Skin epidermis (tissue), 12 donors: Measurements from ENCODE around the gene RAB3C.

Source experiments
- H3K27ac ChIP-seq, 21 experiments: fragments of 200-600 bp; sonication (generic) in 11 of 21; one replicate each; pipeline ENCODE4 v1.5.0; 2020; ENCODE audit warnings: mild to moderate bottlenecking in 3 of 21, inconsistent platforms in 2 of 21, moderate library complexity in 2 of 21
- H3K4me3 ChIP-seq, 7 experiments: fragments of 200-600 bp; sonication (generic) in 2 of 7; one replicate each; pipeline ENCODE4 v1.5.0; 2020; ENCODE audit warnings: inconsistent platforms in 2 of 7, mild to moderate bottlenecking in 2 of 7, moderate library complexity in 1 of 7

RAB3C gene

DNA sequence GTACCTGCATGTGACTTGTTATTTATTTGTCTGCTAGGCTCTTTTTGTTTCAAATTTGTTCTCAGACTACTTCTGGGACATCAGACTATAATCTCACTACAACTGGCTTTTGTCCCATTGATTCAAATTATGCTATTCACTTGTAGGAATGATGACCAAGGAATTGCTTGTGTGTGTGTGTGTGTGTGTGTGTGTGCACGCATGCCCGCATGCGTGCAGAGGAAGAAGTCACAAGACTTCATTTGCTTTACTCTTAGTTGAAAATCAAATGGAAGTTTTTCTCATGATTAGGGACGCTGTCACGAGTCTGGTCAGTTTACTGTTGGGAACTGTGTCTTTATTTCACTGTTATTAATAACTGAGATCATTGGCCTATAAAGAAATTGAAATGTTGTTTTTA, 268.7 kb downstream of the RAB3C start:
- no peak overlapping the region for H3K4me3 ChIP-seq
- H3K27ac ChIP-seq: no peak overlapping the region

DNA sequence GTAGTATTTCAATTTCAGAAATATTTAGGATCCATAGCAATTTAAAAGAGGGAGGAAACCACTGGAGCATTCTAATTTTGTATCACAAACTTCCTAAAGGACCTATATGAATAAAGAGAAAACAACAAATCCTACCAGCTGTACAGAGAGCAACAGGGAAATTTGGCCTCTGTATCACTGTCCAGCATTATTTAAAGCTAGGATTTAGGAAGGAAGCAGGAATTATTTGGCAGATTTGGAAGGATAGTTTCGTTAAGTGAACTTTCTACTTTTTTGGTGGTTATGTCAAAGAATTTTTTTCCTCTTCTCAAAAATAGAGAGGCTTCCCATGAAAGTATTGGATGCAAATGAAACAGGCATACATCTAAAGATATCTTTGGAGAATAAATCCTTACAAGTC, 269.7 kb downstream of the RAB3C start:
- no peak overlapping the region for H3K4me3 ChIP-seq

DNA sequence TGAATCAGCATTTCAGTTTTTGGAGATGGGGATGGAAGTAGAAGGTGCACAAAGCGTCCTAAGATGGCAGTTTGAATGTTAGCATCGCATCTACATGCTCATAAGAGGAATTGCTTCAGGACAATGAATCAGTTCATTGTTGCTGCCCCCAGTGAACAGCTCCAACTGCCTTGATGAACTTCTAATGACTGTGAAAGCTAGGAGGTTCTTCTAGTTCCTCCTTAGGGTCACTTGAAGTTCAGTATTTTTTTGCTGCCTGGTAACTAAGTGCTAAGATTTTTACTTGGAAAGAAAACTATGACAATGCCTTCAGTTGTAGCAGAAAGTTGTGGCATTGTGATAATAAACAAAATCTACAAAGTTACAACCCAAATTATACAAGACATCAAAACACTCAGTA, 271.6 kb downstream of the RAB3C start:
- no peak overlapping the region for H3K4me3 ChIP-seq
- no peak overlapping the region for H3K27ac ChIP-seq

More for the DNA sequence above, 269.7 kb downstream of the RAB3C start:
- H3K27ac ChIP-seq: no peak overlapping the region

DNA sequence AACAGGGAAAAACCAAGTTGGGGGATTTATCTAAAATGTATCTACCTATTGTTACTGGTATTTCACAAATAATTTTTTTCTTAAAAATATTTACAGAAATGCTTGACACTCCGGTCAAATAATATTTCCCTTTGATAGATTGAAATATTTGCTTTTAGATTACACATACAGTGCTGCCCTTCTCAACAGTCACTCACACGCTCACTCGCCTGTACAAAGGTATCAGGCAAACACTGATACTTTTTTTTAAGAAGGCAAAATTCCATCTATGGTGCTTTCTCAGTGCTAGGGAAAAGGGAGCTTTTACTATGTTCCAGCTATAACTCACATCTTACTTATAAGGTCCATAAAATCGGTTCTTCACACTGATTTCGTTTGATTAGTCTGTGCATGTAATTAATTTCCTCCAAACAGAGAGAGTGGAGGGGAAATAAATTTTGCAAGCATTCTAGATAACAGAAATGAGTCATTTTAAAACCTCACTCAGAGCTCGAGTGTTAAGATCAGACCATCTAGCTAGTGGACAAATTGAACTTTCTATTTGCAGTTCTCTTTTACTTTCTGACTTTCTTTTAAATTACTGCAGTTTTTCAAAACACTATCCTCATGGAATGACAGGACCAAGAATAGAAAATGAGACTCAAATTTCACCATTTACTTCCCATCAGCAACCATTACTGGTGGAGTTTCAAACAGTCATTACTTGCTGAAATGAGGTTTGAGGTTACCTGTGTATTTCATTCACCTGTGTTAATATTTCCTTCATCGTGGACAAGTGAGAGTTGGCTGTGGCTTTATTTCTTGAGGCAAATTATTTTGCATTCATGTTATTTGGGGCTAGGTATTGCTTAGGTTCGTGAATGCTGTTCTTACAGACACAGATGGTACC, 273.2 kb downstream of the RAB3C start:
- Histone ChIP-seq H3K4me3 (no peak overlapping the region), H3K27ac (no peak overlapping the region)

DNA sequence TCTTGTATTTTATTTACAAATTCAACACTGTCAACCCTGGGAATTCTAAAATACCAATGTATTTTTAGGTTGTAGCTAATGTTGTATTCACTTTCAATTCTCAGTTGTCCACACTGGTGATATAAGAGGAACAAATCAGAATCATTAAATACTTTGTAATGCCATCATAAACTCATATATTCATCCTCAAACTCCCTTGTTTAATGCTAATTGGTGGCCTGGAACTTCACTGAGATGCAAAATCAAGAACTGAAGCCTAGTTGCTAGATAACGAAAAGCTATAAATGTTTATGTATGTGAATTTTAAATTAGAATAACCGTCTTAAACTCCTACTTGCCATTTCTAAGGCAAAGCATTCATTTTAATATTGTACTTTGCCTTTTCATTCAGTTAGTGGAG, 274.7 kb downstream of the RAB3C start:
- no peak overlapping the region for H3K27ac ChIP-seq

DNA sequence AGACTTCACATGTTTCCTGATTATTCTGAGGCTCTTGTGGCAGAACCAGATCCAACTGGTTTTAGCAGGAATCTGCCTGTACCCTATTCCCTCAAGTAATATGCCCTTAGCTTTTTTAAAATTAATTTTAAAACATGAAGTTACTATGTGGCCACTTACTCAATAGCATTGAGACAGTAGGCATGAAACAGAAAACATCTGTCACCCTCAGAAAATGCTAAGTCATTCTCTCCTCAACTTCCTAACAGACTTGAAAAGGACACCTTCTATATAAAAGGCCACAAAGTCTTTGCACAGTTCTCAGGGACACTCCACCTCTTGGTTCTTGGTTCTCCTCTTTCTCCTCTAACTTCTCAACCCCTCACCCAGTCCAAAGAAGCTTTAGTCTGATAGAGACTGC, 277.8 kb downstream of the RAB3C start:
- H3K4me3 ChIP-seq: no peak overlapping the region
- H3K27ac ChIP-seq: no peak overlapping the region

More for the DNA sequence above, 274.7 kb downstream of the RAB3C start:
- H3K4me3 ChIP-seq: no peak overlapping the region

DNA sequence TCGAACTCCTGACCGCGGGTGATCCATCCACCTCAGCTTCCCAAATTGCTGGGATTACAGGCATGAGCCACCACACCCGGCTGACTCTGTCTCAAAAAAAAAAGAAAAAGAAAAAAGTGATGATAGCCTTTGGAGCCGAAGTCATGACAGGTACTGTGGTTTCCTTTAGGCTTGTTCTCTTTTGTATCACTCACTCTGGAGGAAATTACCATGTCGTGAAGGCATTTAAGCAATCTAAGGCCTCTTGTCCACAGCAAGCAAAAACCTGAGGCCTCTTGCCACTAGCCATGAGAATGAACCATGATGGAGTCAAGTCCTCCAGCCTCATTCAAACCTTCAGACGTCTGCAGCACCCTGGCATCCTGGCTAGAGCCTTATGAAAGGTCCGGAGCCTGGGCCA, 286.1 kb downstream of the RAB3C start:
- no peak overlapping the region for H3K27ac ChIP-seq
- no peak overlapping the region for H3K4me3 ChIP-seq

DNA sequence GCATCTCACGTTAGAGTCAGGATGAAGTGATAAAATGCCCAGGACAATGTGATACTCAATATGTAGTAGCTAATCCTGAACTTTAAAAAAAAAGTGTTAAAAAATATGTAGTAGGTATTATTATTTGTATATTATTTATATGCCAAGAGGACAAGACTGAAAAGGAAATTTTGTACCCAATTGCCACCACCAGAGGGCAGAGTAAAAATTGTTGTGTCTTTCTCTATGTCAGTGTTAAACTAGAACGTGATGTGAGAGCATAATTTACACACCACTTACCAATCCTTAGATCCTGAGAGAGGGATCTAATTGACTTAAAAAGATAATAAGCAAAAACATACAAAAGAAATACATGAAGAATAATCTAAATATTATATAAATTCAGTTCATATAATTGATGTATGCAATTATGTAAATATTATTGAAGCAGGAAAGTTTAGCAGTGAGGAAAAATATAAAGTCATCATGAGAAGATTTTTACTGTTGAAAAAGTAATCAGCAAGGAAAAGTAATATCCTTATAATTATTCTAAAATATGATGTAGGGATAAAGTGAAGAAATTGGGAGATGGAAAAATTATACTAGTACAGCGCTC, 288.9 kb downstream of the RAB3C start:
- Histone ChIP-seq H3K4me3 (no peak overlapping the region), H3K27ac (no peak overlapping the region)

DNA sequence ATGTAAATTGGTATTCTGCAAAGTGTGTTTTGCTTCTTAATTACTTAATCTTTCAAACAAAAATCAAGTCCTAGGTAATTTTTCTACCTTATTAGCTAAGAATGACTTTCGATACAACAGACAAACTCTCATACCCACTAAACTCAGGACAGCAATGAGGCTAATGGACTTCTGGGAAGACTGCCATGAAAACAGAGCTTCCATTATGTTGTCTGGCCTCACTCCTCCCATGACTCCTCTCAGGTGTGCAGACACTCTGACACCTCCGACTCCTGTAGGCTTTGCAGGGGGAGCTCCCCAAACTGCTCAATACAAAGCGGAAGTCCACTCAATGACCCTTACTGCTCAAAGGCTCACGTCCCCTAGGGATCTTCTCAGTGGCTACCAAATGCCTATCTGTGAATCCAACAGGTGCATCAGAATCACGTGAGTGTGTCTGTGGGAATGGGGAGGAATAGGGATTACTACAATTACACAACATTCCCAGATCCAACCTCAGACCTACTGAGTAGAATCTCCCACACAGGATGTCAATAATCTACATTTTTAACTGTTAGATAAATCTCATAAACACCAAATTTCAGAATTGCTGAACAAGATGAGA, 289.9 kb downstream of the RAB3C start:
- H3K27ac ChIP-seq: no peak overlapping the region

DNA sequence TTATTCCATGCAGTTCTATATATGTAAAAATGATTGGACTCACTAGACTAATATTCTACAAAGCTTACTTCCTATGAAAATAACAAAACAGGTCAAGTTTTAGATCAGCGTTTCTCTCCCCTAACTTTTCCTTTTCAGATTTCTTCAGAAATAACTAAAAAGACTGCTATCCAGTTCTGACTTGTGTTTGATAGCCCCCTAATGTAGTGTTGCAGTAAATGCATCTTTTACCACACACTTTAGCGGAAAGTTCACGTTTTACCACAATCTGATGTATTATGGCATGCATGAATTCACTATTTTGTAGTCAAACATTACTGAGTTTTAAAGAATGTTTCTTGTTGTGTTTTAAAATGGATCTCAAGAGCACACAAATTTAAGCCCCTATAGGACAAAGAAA, 292.7 kb downstream of the RAB3C start:
- H3K4me3 ChIP-seq: no peak overlapping the region
- H3K27ac ChIP-seq: no peak overlapping the region

More for the DNA sequence above, 289.9 kb downstream of the RAB3C start:
- H3K4me3 ChIP-seq: no peak overlapping the region

DNA sequence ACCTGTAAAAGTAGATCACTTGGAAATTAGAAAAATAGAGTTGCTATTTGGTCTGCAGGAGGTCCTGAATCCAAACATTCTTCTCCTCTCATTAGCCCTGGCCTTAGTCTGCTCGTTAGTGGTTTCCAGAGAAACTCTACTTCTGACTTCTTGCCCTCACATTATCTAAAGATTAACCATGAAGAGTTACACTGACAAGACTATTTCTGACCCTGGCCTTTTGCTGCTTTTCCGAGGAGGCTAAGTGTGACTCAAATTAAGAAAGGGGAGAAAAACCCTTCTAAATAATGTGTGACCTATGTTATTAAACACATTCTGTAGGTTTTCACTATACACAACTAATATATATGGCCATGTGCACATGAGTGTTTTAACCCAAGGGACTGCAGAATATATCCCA, 302.4 kb downstream of the RAB3C start:
- Histone ChIP-seq H3K4me3 (no peak overlapping the region), H3K27ac (no peak overlapping the region)

DNA sequence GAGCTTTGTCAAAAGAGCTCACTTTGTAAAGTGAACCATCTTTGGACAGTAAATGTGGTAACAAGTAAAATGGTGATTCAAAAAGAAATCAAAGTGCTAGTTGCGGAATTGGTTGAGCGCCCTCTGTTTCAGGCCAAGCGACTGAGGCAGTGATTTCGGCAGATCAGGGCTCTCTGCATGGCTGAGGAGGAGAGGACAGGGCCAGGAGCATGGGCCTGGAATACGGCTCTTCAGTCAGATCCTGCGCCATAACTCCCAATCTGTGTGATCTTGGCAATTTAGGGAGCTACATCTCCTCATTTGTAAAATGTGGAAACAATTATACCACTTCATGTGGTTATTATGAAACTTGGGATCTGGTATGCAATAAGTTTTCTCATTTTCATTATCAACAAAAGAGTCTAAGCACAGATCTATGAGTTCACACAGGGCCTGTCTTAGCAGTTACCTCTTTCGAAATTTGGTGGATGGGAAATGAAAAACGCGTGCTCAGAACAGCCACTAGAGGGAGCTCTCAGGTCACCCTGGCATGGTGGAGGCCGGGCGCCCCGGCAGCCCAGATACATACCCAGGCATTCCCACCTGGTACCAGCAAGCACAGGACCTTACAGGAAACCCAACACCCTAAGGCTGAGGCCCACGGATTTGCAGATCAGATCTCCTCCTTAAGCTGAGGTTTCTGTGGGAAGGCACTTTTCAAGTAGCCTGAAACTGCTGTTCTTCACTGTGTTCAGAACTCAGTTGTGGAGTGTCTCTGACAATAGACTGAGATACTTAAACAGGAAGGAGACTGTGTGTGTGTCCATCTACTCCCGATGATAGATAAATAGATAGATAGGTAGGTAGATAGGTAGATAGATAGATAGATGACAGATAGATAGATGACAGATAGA, 303.7 kb downstream of the RAB3C start:
- peak overlapping the region in 4 of 21 experiments; percentile 2 to 56 (median 26) for H3K27ac ChIP-seq
- H3K4me3 ChIP-seq: no peak overlapping the region

DNA sequence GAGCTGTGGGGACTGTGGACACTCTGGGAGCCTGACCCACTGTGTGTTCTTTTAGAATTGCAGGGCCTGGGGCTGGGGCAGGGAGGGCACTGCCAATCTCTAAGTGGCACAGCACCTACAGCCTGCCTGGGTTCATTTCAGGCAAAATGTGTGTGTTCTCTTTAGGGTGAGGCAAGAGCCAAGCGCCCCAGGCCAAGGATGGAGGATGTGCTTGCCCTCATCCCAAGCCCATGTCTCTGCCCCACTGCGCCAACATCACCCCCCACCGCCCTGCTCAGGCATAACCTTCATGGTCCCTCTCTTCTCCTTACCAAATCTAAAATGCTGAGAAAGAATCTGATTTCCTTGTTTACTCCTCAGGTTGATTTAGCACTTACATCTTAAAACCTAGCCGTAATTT, 304.4 kb downstream of the RAB3C start:
- Histone ChIP-seq H3K4me3 (no peak overlapping the region), H3K27ac (peak overlapping the region in 6 of 21 experiments; percentile 0 to 56 (median 31))

DNA sequence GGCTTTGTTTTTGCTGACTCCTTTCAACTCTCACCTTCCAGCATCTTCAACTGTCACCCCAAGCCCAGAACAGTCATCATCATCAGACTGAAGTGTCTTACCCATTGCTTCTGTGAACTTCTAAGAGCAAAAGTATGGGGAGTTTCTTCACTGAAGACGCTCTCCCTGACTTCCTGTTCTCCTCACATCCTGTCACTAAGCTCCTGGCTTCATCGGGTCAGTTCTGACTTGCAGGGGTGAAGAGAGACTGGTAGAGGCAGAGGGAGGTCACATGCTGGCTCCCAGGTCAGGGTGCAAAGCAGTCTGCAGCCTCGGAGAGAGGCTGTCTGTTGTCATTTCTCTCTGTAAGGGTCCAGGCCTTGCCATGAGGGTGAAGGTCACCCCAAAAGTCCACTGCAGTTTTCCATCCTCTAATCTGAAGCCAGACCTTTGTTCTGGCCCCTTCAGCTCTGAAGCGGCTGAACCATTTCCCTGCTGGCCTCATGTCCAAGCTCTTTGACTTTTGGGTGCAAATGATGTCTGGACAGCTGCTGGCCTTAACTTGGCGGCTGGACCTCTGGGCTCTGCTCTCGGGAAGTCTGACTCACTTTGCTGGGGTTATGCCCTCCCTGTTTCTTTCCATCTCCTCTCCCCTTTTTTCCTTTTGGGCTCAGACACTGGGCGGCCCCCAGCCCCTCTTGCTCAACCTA, 305.0 kb downstream of the RAB3C start:
- Histone ChIP-seq H3K27ac (peak overlapping the region in 3 of 21 experiments; percentile 0 to 52 (median 45)), H3K4me3 (no peak overlapping the region)

DNA sequence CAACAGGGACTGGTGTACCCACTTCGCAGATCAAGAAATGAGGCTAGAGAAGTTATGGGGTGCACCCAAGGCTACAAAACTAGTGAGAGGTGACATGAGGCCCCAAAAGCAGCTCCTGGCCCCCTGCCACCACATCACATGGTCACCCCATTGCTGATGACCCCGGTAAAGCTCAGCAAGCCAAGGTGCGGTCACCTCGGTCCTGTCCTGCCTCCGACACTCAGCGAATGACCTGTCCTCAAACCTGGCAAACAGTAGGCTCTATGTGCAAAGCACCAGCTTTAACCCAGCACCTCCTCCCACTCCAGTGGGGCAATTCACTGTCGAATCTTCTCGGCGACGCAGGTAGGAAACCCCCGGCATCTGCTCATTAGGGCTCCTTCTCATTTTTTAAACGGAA, 307.4 kb downstream of the RAB3C start:
- Histone ChIP-seq H3K27ac (peak overlapping the region in 4 of 21 experiments; percentile 52 to 77 (median 66)), H3K4me3 (no peak overlapping the region)

DNA sequence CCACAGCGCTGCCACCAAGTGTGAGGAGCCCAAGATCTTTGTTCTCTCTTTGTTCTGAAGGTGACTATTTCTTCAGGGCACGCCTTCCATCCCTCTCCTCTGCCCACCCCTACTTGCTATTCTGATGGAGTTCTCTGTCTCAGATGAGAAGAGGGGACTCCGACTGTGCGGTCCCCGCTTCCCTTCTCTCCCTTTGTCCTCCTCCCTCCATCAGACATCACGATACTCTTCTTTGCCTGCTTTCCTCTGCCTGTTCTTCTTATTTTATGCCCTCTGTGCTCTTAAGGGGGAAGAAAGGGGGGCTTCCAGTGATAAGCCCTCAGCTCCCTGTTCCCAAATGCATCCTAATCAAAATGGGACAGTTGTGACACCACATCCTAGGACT, 307.8 kb downstream of the RAB3C start:
- no peak overlapping the region for H3K4me3 ChIP-seq
- H3K27ac ChIP-seq: peak overlapping the region in 5 of 21 experiments; percentile 30 to 77 (median 65)

DNA sequence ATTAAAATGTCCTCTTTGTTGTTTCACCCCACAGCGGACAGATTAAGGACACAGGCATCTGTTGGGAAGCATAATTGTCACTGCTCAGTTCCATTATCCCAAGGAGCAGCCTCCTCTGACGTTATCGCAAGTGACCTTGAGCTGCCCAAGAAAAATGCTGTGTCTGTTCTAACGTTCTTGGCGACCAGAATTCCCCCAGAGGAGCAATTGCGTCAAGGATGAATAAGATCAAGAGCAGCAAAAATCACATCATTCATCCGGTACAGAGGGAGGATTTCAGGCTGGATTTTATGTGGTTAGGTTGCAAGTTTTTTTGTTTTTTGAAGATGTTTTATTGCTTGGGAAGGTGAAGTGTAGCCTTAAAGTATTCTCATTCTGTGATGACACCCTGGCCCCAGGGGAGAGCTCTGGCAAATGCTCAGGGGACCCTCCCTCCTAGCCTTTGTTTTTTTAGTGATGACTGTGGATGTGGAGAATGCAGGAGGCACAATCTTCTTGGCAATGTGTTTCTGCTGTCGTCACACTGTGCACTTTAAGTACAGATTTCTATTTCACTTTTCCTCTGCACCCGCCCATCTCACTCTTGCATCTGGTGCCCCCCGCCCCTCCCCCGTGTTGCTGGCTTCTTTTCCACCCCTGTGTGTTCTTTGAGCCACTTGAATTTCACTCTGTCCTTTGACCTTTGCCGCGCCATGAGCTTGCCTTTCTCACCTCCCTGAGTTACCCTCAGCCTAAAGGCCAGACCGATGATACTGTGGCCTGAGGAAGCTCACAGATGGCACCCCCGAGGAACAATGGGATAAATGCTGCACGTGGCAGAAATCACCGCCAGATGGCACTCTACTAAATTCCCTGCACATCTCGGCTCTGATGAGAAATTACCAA, 308.5 kb downstream of the RAB3C start:
- Histone ChIP-seq H3K4me3 (no peak overlapping the region), H3K27ac (peak overlapping the region in 8 of 21 experiments; percentile 15 to 77 (median 52))

DNA sequence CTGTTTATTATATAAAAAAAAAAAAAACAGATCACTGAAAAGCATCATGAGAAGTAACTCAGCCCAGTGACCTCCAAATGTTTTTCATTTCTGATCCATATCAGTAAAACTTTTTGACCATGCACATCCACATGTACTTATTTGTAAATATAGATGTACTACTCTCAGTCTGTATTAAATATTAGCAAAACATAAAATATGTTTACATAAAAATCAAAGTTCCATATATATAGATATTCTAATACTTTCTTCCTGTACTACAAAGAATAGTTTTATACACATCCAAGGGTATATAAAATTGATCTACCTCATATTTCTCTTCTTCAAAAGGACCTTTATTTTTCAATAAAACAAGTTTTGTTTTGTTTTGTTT, 309.1 kb downstream of the RAB3C start:
- Histone ChIP-seq H3K27ac (peak overlapping the region in 3 of 21 experiments; percentile 32 to 60 (median 59)), H3K4me3 (no peak overlapping the region)
